Astrocyte (in vitro differentiated cells and primary cell): ENCODE measurements around the gene CFAP157. TPM values are rescaled to one million over a fixed set of nuclear protein-coding genes. Genes with fewer than 3 reads are reported as not detected.

Experiments
- DNase-seq: peaks from one replicate; pipeline ENCODE4 v3.0.0-alpha.2; 2010; ENCODE audit warnings: low read depth
- FAIRE-seq: peaks from 2 replicates; lab custom pipeline; 2011; peaks lifted over from hg19 to GRCh38; lab: Jason Lieb, UNC
- H2AFZ ChIP-seq: 2 replicates; pipeline ENCODE4 v1.6.0; 2012; ENCODE audit warnings: low read depth, low read length, inconsistent platforms
- H3K27ac ChIP-seq: 2 replicates; pipeline ENCODE4 v1.5.1; 2011; ENCODE audit warnings: low read depth, low read length, inconsistent platforms
- H3K27me3 ChIP-seq: 2 replicates; pipeline ENCODE4 v1.6.0; 2011; ENCODE audit warnings: low read length, inconsistent platforms; ENCODE audit not compliant: insufficient read depth
- H3K36me3 ChIP-seq: 2 replicates; pipeline ENCODE4 v1.5.1; 2011; ENCODE audit warnings: low read length, inconsistent platforms; ENCODE audit not compliant: insufficient read depth
- H3K4me1 ChIP-seq: 2 replicates; pipeline ENCODE4 v1.5.1; 2011; ENCODE audit warnings: low read length, inconsistent platforms; ENCODE audit not compliant: insufficient read depth
- H3K4me2 ChIP-seq: 2 replicates; pipeline ENCODE4 v1.6.0; 2012; ENCODE audit warnings: low read length, inconsistent platforms
- H3K4me3 ChIP-seq: 2 replicates; pipeline ENCODE4 v1.5.1; 2011; ENCODE audit warnings: low read depth, mild to moderate bottlenecking, low read length, inconsistent platforms; ENCODE audit not compliant: insufficient read depth
- H3K79me2 ChIP-seq: 2 replicates; pipeline ENCODE4 v1.6.0; 2012; ENCODE audit warnings: mild to moderate bottlenecking, low read length, inconsistent platforms; ENCODE audit not compliant: insufficient read depth
- H3K9ac ChIP-seq: 2 replicates; pipeline ENCODE4 v1.6.0; 2012; ENCODE audit warnings: mild to moderate bottlenecking, low read length, inconsistent platforms
- H3K9me3 ChIP-seq: 2 replicates; pipeline ENCODE4 v1.5.1; 2012; ENCODE audit warnings: low read depth, mild to moderate bottlenecking, low read length, inconsistent platforms; ENCODE audit not compliant: insufficient read depth
- H4K20me1 ChIP-seq: 2 replicates; pipeline ENCODE4 v1.6.0; 2012; ENCODE audit warnings: low read length, inconsistent platforms; ENCODE audit not compliant: insufficient read depth
- H3K27ac Mint-ChIP-seq: one replicate; pipeline ENCODE4 v1.8.0; 2021; ENCODE audit warnings: mild to moderate bottlenecking, mixed read lengths; ENCODE audit not compliant: unreplicated experiment
- H3K27me3 Mint-ChIP-seq: one replicate; pipeline ENCODE4 v1.8.0; 2021; ENCODE audit warnings: low read depth, mixed read lengths; ENCODE audit not compliant: unreplicated experiment
- H3K36me3 Mint-ChIP-seq: one replicate; pipeline ENCODE4 v1.8.0; 2021; ENCODE audit warnings: low read depth, mixed read lengths; ENCODE audit not compliant: unreplicated experiment
- H3K4me1 Mint-ChIP-seq: one replicate; pipeline ENCODE4 v1.8.0; 2021; ENCODE audit warnings: low read depth, mixed read lengths; ENCODE audit not compliant: unreplicated experiment
- H3K4me3 Mint-ChIP-seq: one replicate; pipeline ENCODE4 v1.8.0; 2021; ENCODE audit warnings: mild to moderate bottlenecking, moderate library complexity, mixed read lengths; ENCODE audit not compliant: unreplicated experiment
- H3K9me3 Mint-ChIP-seq: one replicate; pipeline ENCODE4 v1.8.0; 2021; ENCODE audit warnings: mild to moderate bottlenecking, mixed read lengths; ENCODE audit not compliant: unreplicated experiment
- EZH2 ChIP-seq: IDR thresholded peaks from 2 replicates; pipeline ENCODE4 v1.6.1; 2012; ENCODE audit warnings: mild to moderate bottlenecking, low read length, inconsistent platforms; ENCODE audit not compliant: insufficient read depth
- total RNA-seq: library from RNA; stranded (reverse); gene quantifications from 2 replicates; pipeline ENCODE4 v1.2.1, GENCODE V29; 2021
- TF ChIP-seq, protein P1 (sequence below): IDR thresholded peaks from 2 replicates; pipeline ENCODE4 v1.5.1; 2011; ENCODE audit warnings: low read depth, mild to moderate bottlenecking, inconsistent platforms, low read length, moderate library complexity; ENCODE audit not compliant: insufficient read depth

CFAP157 gene
- total RNA-seq, 1 donor from 2014 or later, result 0.09 TPM

DNA sequence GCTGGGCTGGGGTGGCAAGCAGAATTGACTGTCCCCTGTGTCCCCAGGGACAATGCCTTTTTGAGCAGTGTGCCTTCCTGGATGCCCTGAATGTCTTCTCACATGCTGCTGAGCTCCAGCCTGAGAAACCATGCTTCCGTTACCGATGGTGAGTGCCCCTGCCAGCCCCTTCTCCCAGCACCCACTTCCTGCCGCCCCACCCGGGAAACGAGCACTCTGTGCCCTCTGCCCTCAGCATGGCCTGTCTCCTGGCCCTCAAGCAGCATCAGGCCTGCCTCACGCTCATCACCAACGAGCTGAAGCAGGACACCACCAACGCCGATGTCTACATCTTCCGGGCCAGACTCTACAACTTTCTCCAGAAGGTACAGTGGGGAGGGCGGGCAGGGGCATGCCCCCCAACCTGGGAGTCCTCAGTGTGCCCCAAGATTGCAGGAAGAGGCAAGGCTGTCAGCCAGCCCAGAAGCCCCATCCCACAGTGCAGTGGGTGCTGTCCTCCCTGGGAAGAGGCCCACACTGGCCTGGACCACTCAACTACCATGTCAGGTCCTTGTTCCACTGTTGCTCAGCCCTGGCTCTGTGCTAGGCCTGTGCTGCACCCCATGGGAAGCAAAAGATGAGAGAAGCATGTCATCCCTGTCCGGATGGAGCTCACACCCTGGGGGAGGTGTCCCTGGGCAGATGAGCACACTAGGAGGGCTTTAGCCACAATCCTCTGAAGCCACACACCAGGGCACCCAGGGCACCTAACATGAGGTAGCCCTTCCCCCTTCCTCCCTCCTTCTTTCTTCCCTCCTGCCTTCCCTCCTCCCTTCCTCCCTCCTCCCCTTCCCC is 13.5 kb downstream of the CFAP157 start:
- Mint-ChIP-seq H3K4me1 (peaks cover 2% of the 10 kb centered on the region), H3K27ac (no peak overlapping the region), H3K36me3 (no peaks in the 10 kb centered on the region), H3K27me3 (peaks cover 5% of the 10 kb centered on the region), H3K4me3 (no peak overlapping the region), H3K9me3 (no peaks in the 10 kb centered on the region)
- Histone ChIP-seq H3K4me2 (no peak overlapping the region), H2AFZ (no peak overlapping the region), H3K9me3 (no peaks in the 10 kb centered on the region), H3K36me3 (no peaks in the 10 kb centered on the region), H3K9ac (no peak overlapping the region), H4K20me1 (peaks cover 3% of the 10 kb centered on the region), H3K27me3 (no peaks in the 10 kb centered on the region), H3K79me2 (peaks cover under 1% of the 10 kb centered on the region), H3K4me3 (no peak overlapping the region), H3K27ac (no peak overlapping the region), H3K4me1 (peaks cover 25% of the 10 kb centered on the region)
- FAIRE-seq, result no peak
- no peak for DNase-seq
- TF ChIP-seq EZH2, result no peak
- TF ChIP-seq, protein P1, sequence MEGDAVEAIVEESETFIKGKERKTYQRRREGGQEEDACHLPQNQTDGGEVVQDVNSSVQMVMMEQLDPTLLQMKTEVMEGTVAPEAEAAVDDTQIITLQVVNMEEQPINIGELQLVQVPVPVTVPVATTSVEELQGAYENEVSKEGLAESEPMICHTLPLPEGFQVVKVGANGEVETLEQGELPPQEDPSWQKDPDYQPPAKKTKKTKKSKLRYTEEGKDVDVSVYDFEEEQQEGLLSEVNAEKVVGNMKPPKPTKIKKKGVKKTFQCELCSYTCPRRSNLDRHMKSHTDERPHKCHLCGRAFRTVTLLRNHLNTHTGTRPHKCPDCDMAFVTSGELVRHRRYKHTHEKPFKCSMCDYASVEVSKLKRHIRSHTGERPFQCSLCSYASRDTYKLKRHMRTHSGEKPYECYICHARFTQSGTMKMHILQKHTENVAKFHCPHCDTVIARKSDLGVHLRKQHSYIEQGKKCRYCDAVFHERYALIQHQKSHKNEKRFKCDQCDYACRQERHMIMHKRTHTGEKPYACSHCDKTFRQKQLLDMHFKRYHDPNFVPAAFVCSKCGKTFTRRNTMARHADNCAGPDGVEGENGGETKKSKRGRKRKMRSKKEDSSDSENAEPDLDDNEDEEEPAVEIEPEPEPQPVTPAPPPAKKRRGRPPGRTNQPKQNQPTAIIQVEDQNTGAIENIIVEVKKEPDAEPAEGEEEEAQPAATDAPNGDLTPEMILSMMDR, result no peak

DNA sequence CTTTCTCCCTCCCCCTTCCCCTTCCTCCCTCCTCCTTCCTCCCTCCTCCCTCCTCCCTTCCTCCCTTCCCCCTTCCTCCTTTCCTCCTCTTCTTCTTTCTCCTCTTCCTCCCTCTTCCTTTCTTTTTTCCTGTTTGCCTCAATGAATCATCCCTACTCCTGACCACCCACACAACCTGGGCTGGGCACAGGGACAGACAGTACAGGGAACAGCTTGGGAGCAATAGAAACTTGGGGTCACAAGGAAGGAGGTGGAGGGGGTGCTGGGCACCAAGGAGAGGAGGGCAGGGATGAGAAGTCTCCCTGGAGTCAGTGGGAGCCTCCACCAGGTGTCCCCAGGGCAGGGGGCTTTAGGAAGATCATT is 14.1 kb downstream of the CFAP157 start:
- Mint-ChIP-seq H3K27me3 (peaks cover 6% of the 10 kb centered on the region), H3K4me1 (peaks cover 2% of the 10 kb centered on the region), H3K9me3 (no peaks in the 10 kb centered on the region), H3K4me3 (no peak overlapping the region), H3K27ac (no peak overlapping the region), H3K36me3 (no peaks in the 10 kb centered on the region)
- H3K36me3 ChIP-seq, result no peaks in the 10 kb centered on the region
- H3K79me2 ChIP-seq, result no peaks in the 10 kb centered on the region
- no peak overlapping the region for H3K27ac ChIP-seq
- DNase-seq (no peak), FAIRE-seq (no peak)
- H3K9me3 ChIP-seq, result no peaks in the 10 kb centered on the region
- no peak overlapping the region for H3K4me3 ChIP-seq
- H3K4me2 ChIP-seq, result no peak overlapping the region
- H2AFZ ChIP-seq, result no peak overlapping the region
- H3K4me1 ChIP-seq, result peaks cover 25% of the 10 kb centered on the region
- H4K20me1 ChIP-seq, result peaks cover 3% of the 10 kb centered on the region
- no peaks in the 10 kb centered on the region for H3K27me3 ChIP-seq
- TF ChIP-seq EZH2, result no peak
- TF ChIP-seq, protein P1, result no peak
- no peak overlapping the region for H3K9ac ChIP-seq

DNA sequence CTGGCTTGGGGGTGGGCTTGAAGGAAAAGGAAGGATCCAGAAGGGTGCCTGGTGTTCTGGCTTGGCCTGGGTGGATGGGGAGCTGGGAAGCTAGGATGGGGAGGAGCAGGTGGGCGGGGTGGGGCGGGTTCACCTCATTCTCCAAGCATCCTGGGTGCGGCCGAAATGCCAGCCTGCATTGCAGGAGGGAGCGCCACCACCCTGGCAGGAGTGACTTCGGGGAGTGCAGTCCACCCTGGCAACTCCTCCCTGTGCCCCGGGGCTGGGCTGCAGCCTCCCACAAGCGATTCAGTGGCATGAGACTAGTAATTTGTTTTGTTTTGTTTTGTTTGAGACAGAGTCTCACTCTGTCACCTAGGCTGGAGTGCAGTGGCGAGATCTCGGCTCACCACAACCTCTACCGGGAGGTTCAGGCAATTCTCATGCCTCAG is 14.6 kb downstream of the CFAP157 start:
- no peaks in the 10 kb centered on the region for H3K79me2 ChIP-seq
- H3K9me3 ChIP-seq, result no peaks in the 10 kb centered on the region
- H3K4me3 Mint-ChIP-seq, result no peak overlapping the region
- no peaks in the 10 kb centered on the region for H3K36me3 ChIP-seq
- no peak for DNase-seq
- TF ChIP-seq, protein P1, result no peak
- no peak for TF ChIP-seq EZH2
- no peaks in the 10 kb centered on the region for H3K36me3 Mint-ChIP-seq
- H3K4me1 Mint-ChIP-seq, result no peaks in the 10 kb centered on the region
- H2AFZ ChIP-seq, result no peak overlapping the region
- peaks cover 21% of the 10 kb centered on the region for H3K4me1 ChIP-seq
- no peak for FAIRE-seq
- peaks cover 8% of the 10 kb centered on the region for H3K27me3 Mint-ChIP-seq
- H3K27ac Mint-ChIP-seq, result no peak overlapping the region
- no peaks in the 10 kb centered on the region for H3K9me3 Mint-ChIP-seq
- no peak overlapping the region for H3K4me3 ChIP-seq
- H3K4me2 ChIP-seq, result no peak overlapping the region
- H3K27ac ChIP-seq, result no peak overlapping the region
- H3K27me3 ChIP-seq, result no peaks in the 10 kb centered on the region
- H4K20me1 ChIP-seq, result peaks cover 3% of the 10 kb centered on the region
- H3K9ac ChIP-seq, result no peak overlapping the region
